ENCODE measurements around the gene PLEKHM3.

DNA sequence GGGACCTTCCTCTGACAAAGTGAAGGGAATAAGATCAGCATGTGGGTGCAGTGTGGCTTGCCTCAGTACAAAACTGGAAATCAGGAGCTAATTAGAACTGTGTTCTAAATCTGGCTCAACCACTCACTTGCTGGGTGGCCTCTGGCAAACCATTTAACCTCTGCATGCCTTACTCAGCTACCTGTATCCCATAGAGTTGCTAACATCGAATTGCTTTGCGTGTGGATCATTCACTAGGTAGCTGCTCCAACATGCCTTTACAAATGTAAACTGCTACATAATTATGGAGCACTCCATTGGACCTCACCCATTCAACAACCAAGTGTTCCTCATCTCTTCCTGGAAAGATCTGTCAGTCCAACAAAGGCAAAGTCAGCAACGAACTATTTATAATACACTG, 19.0 kb downstream of the PLEKHM3 start:
- TF ChIP-seq POLR2A (IDR thresholded peaks at IDR 0.05; ENCODE audit: extremely low read depth, insufficient read length), result no peak
- TF ChIP-seq, protein P1, sequence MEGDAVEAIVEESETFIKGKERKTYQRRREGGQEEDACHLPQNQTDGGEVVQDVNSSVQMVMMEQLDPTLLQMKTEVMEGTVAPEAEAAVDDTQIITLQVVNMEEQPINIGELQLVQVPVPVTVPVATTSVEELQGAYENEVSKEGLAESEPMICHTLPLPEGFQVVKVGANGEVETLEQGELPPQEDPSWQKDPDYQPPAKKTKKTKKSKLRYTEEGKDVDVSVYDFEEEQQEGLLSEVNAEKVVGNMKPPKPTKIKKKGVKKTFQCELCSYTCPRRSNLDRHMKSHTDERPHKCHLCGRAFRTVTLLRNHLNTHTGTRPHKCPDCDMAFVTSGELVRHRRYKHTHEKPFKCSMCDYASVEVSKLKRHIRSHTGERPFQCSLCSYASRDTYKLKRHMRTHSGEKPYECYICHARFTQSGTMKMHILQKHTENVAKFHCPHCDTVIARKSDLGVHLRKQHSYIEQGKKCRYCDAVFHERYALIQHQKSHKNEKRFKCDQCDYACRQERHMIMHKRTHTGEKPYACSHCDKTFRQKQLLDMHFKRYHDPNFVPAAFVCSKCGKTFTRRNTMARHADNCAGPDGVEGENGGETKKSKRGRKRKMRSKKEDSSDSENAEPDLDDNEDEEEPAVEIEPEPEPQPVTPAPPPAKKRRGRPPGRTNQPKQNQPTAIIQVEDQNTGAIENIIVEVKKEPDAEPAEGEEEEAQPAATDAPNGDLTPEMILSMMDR (IDR thresholded peaks at IDR 0.05; ENCODE audit: low read depth, low read length), result no peak
- TF ChIP-seq, protein P2, sequence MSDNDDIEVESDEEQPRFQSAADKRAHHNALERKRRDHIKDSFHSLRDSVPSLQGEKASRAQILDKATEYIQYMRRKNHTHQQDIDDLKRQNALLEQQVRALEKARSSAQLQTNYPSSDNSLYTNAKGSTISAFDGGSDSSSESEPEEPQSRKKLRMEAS (IDR thresholded peaks at IDR 0.05; ENCODE audit: low read depth, low read length), result no peak
- TF ChIP-seq MYC (IDR thresholded peaks at IDR 0.05; ENCODE audit: low read depth, low read length), result no peak
